ENCODE data around the gene PADI4.

Gene PADI4

GRCh38 chr1:17276568-17276967 lies 31.4 kb upstream of the PADI4 start:
- Mint-ChIP-seq H3K27ac (no peak overlapping the region), H3K27me3 (peaks cover 6% of the 10 kb centered on the region), H3K4me3 (no peak overlapping the region), H3K36me3 (ENCODE audit: low read depth) (no peaks in the 10 kb centered on the region), H3K9me3 (no peaks in the 10 kb centered on the region), H3K4me1 (no peaks in the 10 kb centered on the region)
- DNase-seq (no peak), ATAC-seq (no peak)

DNA sequence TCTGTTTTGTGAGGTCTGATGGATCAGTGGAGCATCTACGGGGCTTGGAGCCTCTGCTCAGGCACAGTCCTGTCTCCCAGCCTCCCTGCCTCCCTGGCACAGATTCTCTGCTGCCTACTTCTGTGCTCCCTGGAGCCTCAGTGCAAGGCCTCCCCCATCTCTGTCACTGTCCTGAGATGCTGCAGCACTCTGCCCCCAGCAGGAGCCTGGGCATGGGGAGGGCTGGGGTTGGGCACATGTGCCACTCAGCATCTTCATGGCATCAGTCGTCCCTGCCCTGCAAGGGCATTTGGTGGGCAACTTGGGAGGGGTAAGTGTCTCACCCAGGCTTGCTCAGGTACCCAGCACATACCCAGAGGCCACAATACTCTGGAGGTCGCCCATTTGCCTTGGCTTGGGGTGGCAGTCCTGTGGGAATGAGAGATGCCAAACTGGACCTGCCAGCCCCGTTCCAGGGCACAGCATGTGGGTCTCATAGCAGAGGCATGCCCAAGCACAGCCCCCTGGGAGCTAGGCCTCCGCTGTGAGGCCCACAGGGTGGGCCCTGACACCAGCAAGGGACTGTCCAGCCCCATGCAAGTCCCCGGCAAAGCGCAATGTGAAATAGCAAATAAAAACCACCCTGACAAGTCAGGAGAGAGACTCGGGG lies 30.4 kb upstream of the PADI4 start:
- DNase-seq: no peak
- ATAC-seq: no peak
- Mint-ChIP-seq H3K27me3 (peaks cover 11% of the 10 kb centered on the region), H3K9me3 (no peaks in the 10 kb centered on the region), H3K27ac (no peak overlapping the region), H3K4me1 (peaks cover 2% of the 10 kb centered on the region), H3K36me3 (ENCODE audit: low read depth) (no peaks in the 10 kb centered on the region), H3K4me3 (no peak overlapping the region)

DNA sequence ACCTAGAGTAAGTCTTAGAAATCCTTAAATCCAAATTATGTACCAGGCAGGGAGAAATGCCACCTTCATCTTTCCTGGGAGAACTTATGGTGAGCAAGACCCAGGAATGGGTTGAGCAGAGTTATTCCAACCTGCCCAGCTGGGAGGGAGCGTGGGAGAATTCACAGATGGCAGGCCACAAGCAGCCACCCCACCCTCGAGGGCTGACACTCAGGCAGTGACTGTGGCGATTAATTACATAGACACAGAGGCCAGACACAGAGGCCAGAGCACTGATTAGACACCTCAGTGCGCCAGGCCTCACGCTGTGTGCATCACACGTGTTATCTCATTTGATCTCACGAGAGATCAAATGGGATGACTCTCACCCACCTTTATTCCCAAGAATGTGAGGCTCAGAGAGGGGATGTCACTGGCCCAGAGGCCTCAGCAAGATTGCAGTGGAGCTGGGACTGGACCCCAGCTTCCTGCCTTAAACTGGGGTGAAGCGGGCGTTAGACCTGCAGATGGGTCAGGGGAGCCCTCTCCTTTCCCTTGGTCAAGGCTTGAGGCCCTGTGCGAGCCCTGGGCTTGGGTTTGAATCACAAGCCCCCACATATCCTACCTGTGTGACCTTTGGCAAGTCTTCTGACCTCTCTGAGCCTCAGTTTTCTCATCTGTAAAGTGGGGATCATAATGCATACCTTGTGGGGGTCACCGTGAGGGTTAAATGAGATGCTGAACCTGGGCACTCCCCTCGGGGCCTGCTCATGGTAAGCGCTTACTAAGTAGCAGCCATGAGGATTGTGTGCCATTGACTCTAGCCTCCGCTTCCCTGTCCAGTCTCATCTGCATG lies 28.8 kb upstream of the PADI4 start:
- H3K27me3 Mint-ChIP-seq: peaks cover 14% of the 10 kb centered on the region
- no peaks in the 10 kb centered on the region for H3K36me3 Mint-ChIP-seq (ENCODE audit: low read depth)
- DNase-seq: no peak
- no peak overlapping the region for H3K4me3 Mint-ChIP-seq
- H3K4me1 Mint-ChIP-seq: peaks cover 2% of the 10 kb centered on the region
- H3K9me3 Mint-ChIP-seq: no peaks in the 10 kb centered on the region
- H3K27ac Mint-ChIP-seq: no peak overlapping the region
- no peak for ATAC-seq

GRCh38 chr1:17280436-17280835 lies 27.6 kb upstream of the PADI4 start:
- no peaks in the 10 kb centered on the region for H3K36me3 Mint-ChIP-seq (ENCODE audit: low read depth)
- ATAC-seq: no peak
- H3K27me3 Mint-ChIP-seq: peaks cover 18% of the 10 kb centered on the region
- H3K4me3 Mint-ChIP-seq: no peak overlapping the region
- peaks cover 2% of the 10 kb centered on the region for H3K4me1 Mint-ChIP-seq
- no peaks in the 10 kb centered on the region for H3K9me3 Mint-ChIP-seq
- H3K27ac Mint-ChIP-seq: no peak overlapping the region
- DNase-seq: no peak

GRCh38 chr1:17280894-17281293 lies 27.1 kb upstream of the PADI4 start:
- no peak for ATAC-seq
- Mint-ChIP-seq H3K4me1 (peaks cover 2% of the 10 kb centered on the region), H3K36me3 (ENCODE audit: low read depth) (no peaks in the 10 kb centered on the region), H3K27ac (no peak overlapping the region), H3K9me3 (no peaks in the 10 kb centered on the region), H3K27me3 (peaks cover 17% of the 10 kb centered on the region), H3K4me3 (no peak overlapping the region)
- no peak for DNase-seq

DNA sequence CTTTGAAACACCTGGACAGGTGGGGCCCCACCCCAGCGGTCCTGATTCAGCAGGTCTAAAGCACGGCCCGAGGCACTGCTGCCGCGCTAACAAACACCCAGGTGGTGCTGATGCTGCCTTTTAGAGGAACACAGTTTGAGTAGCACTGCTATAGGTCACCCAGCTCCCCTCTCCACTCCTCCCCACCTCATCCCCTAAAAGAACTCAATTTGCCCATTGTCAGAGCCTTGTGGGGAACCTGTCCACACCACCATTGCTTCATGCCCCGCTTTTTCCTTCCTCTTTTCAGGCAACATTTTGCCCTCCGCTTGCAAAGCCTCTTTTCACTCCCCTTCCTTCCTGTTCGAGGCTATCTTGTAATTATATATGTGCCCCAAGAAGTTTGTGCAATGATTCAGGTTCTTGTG lies 26.2 kb upstream of the PADI4 start:
- no peak for ATAC-seq
- H3K4me3 Mint-ChIP-seq: no peak overlapping the region
- H3K9me3 Mint-ChIP-seq: no peaks in the 10 kb centered on the region
- no peak overlapping the region for H3K27ac Mint-ChIP-seq
- peaks cover 2% of the 10 kb centered on the region for H3K4me1 Mint-ChIP-seq
- peaks cover 17% of the 10 kb centered on the region for H3K27me3 Mint-ChIP-seq
- no peaks in the 10 kb centered on the region for H3K36me3 Mint-ChIP-seq (ENCODE audit: low read depth)
- DNase-seq: no peak

DNA sequence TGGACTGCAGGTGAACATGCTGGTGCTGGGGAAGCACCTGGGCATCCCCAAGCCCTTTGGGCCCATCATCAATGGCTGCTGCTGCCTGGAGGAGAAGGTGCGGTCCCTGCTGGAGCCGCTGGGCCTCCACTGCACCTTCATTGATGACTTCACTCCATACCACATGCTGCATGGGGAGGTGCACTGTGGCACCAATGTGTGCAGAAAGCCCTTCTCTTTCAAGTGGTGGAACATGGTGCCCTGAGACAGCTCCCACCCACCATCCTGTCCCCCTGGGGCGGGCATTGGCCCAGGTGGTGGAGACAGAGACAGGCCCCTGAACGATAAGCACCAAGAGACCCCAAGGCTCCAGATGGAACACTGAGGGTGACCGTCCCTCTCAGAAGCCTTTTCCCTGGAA lies 25.2 kb upstream of the PADI4 start:
- H3K27ac Mint-ChIP-seq: no peak overlapping the region
- DNase-seq: no peak
- H3K36me3 Mint-ChIP-seq (ENCODE audit: low read depth): no peaks in the 10 kb centered on the region
- no peak for ATAC-seq
- peaks cover 17% of the 10 kb centered on the region for H3K27me3 Mint-ChIP-seq
- no peak overlapping the region for H3K4me3 Mint-ChIP-seq
- peaks cover 2% of the 10 kb centered on the region for H3K4me1 Mint-ChIP-seq
- no peaks in the 10 kb centered on the region for H3K9me3 Mint-ChIP-seq

GRCh38 chr1:17286646-17287045 lies 21.4 kb upstream of the PADI4 start:
- ATAC-seq: no peak
- no peak for DNase-seq
- Mint-ChIP-seq H3K36me3 (ENCODE audit: low read depth) (no peaks in the 10 kb centered on the region), H3K9me3 (no peaks in the 10 kb centered on the region), H3K4me1 (peaks cover 2% of the 10 kb centered on the region), H3K4me3 (no peak overlapping the region), H3K27ac (no peak overlapping the region), H3K27me3 (peaks cover 12% of the 10 kb centered on the region)

DNA sequence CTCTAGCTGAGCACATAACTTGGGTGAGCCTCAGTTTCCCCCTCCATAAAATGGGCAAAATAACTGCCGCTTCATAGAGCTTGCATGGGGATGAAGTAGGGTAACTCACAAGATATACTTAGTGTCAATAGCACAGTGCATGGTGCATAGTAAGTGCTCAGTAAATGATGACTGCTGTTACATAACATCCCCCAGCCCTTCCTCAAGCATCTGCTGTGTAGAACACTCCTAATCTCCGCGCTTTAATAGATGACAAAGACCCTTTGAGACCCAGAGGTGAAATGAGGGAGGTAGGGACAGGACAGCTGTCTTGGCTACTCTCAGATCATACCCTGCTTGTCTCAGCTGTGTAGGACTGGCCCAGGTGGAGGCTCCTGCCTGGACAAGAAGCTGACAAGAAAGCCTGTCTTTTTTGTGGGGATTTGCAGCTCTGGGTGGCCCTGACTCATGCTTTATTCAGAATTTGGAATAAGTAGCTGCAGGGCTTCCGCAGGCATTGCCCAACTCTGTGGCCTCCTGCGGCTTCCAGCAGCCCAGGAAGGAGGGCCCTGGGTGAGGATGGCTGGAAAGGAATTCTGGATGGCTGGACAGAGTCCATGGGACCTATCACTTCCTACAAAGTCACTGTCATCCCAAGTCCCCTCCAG lies 20.7 kb upstream of the PADI4 start:
- Mint-ChIP-seq H3K9me3 (no peaks in the 10 kb centered on the region), H3K36me3 (ENCODE audit: low read depth) (no peaks in the 10 kb centered on the region), H3K27ac (no peak overlapping the region), H3K4me1 (no peaks in the 10 kb centered on the region), H3K27me3 (peaks cover 9% of the 10 kb centered on the region), H3K4me3 (no peak overlapping the region)
- ATAC-seq (no peak), DNase-seq (no peak)

DNA sequence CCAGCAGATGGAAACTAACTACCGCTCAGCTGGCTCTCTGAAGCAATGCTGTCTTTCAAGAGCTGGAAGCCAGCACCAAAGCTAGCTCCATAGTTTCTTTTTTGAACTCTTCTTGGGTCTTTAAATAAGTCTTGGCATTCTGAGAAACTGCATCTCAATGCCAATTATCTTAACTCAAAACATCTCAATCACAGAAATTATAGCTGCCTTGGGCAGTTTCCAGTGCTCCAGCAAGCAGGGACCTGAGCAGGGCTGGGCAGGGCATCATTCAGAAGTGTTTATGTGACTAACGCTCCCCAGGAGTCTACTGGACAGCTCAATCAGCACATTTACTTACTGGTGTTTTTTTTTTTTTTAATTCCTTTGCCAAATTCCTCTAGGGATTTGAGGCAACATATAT lies 18.3 kb upstream of the PADI4 start:
- no peak for ATAC-seq
- Mint-ChIP-seq H3K4me3 (no peak overlapping the region), H3K27me3 (peaks cover 4% of the 10 kb centered on the region), H3K9me3 (no peaks in the 10 kb centered on the region), H3K27ac (no peak overlapping the region), H3K36me3 (ENCODE audit: low read depth) (no peaks in the 10 kb centered on the region), H3K4me1 (no peaks in the 10 kb centered on the region)
- DNase-seq: no peak

- no peak overlapping the region for H3K27ac Mint-ChIP-seq
- no peaks in the 10 kb centered on the region for H3K36me3 Mint-ChIP-seq (ENCODE audit: low read depth)
- H3K9me3 Mint-ChIP-seq: no peaks in the 10 kb centered on the region
- H3K4me1 Mint-ChIP-seq: no peaks in the 10 kb centered on the region
- H3K27me3 Mint-ChIP-seq: peaks cover 2% of the 10 kb centered on the region
- ATAC-seq (no peak), DNase-seq (no peak)
- H3K4me3 Mint-ChIP-seq: no peak overlapping the region
Observed at GRCh38 chr1:17290553-17290952, 17.4 kb upstream of the PADI4 start.

- Mint-ChIP-seq H3K36me3 (ENCODE audit: low read depth) (no peaks in the 10 kb centered on the region), H3K4me1 (no peaks in the 10 kb centered on the region), H3K9me3 (no peaks in the 10 kb centered on the region), H3K27ac (no peak overlapping the region), H3K27me3 (peaks cover 4% of the 10 kb centered on the region), H3K4me3 (no peak overlapping the region)
- DNase-seq (no peak), ATAC-seq (no peak)
Observed at GRCh38 chr1:17292299-17293160, 15.5 kb upstream of the PADI4 start.

GRCh38 chr1:17293681-17294425 lies 14.1 kb upstream of the PADI4 start:
- no peak overlapping the region for H3K4me3 Mint-ChIP-seq
- H3K9me3 Mint-ChIP-seq: peaks cover 1% of the 10 kb centered on the region
- no peaks in the 10 kb centered on the region for H3K4me1 Mint-ChIP-seq
- ATAC-seq: no peak
- H3K27ac Mint-ChIP-seq: no peak overlapping the region
- DNase-seq: no peak
- no peaks in the 10 kb centered on the region for H3K36me3 Mint-ChIP-seq (ENCODE audit: low read depth)
- peaks cover 6% of the 10 kb centered on the region for H3K27me3 Mint-ChIP-seq

GRCh38 chr1:17295292-17295691 lies 12.7 kb upstream of the PADI4 start:
- ATAC-seq (no peak), DNase-seq (no peak)
- no peak overlapping the region for H3K27ac Mint-ChIP-seq
- peaks cover 6% of the 10 kb centered on the region for H3K27me3 Mint-ChIP-seq
- H3K4me3 Mint-ChIP-seq: no peak overlapping the region
- no peaks in the 10 kb centered on the region for H3K4me1 Mint-ChIP-seq
- peaks cover 9% of the 10 kb centered on the region for H3K9me3 Mint-ChIP-seq
- H3K36me3 Mint-ChIP-seq (ENCODE audit: low read depth): no peaks in the 10 kb centered on the region

Measured in activated naive CD8-positive, alpha-beta T cell treated with anti-CD3 and anti-CD28 coated beads, Interleukin-2, amount 50 U/mL, for 24 hours (primary cell).